ENCODE results near the gene NRM. TPM values are rescaled to one million over a fixed set of nuclear protein-coding genes. Genes with fewer than 3 reads are reported as not detected.

Gene NRM
- 7.4 and 13.3 TPM in 2 replicates for total RNA-seq

GRCh38 chr6:30690403-30691207 lies at the start of gene NRM:
Gene NRM (minus strand): TSS chr6:30690984. CDS start chr6:30690974, 10 bp downstream.

GRCh38 chr6:30719791-30720737 lies 29.3 kb upstream of the NRM start, which contains the start of gene TUBB:
Gene TUBB (plus strand): TSS chr6:30720352. CDS start chr6:30720507, 155 bp downstream.

GRCh38 chr6:30717129-30717844 lies 26.5 kb upstream of the NRM start, which contains the start of gene MDC1:
Gene MDC1 (minus strand): TSS chr6:30717281. CDS start chr6:30715175, 2,106 bp downstream.

GRCh38 chr6:30686009-30686907 lies 4.5 kb downstream of the NRM start, which contains the start of gene PPP1R18:
Gene PPP1R18 (minus strand): TSS chr6:30686645. CDS start chr6:30686018, 627 bp downstream.

GRCh38 chr6:30672445-30673253 lies 18.1 kb downstream of the NRM start, which contains the start of gene DHX16:
Gene DHX16 (minus strand): TSS chr6:30673006. CDS start chr6:30672841, 165 bp downstream.

GRCh38 chr6:30646450-30647241 lies 44.1 kb downstream of the NRM start, which contains the start of gene C6orf136:
Gene C6orf136 (plus strand): TSS chr6:30647133. CDS start chr6:30647232, 99 bp downstream.

Other genes starting within 250 kb of the NRM start
- 130 and 131 TPM in 2 replicates for gene HLA-E, start 201.5 kb downstream of the NRM start, total RNA-seq
- gene GNL1, start 134.5 kb downstream of the NRM start, total RNA-seq, result 36.1 and 49.5 TPM in 2 replicates
- gene PRR3, start 133.7 kb downstream of the NRM start, total RNA-seq, result 2.9 and 8.5 TPM in 2 replicates
- gene ABCF1, start 119.5 kb downstream of the NRM start, total RNA-seq, result 43.1 and 44.7 TPM in 2 replicates
- gene PPP1R10, start 73.7 kb downstream of the NRM start, total RNA-seq, result 16.3 and 29.3 TPM in 2 replicates
- 46.5 and 60.3 TPM in 2 replicates for gene MRPS18B, start 73.1 kb downstream of the NRM start, total RNA-seq
- gene ATAT1, start 64.1 kb downstream of the NRM start, total RNA-seq, result 4.6 and 5.3 TPM in 2 replicates
- 10.2 and 10.6 TPM in 2 replicates for gene C6orf136, start 43.9 kb downstream of the NRM start, total RNA-seq
- 25.9 and 36.0 TPM in 2 replicates for gene DHX16, start 18.0 kb downstream of the NRM start, total RNA-seq
- 34.1 and 44.7 TPM in 2 replicates for gene PPP1R18, start 4.3 kb downstream of the NRM start, total RNA-seq
- gene MDC1, start 26.3 kb upstream of the NRM start, total RNA-seq, result 13.8 and 15.9 TPM in 2 replicates
- gene TUBB, start 29.4 kb upstream of the NRM start, total RNA-seq, result 601 and 896 TPM in 2 replicates
- gene FLOT1, start 51.7 kb upstream of the NRM start, total RNA-seq, result 32.4 and 36.5 TPM in 2 replicates
- 285 and 337 TPM in 2 replicates for gene IER3, start 53.6 kb upstream of the NRM start, total RNA-seq
- 227 and 243 TPM in 2 replicates for gene DDR1, start 193.5 kb upstream of the NRM start, total RNA-seq
- gene GTF2H4, start 217.2 kb upstream of the NRM start, total RNA-seq, result 12.6 and 15.9 TPM in 2 replicates
- gene VARS2, start 223.3 kb upstream of the NRM start, total RNA-seq, result 17.5 and 23.5 TPM in 2 replicates
- not detected in 2 replicates for gene SFTA2, start 241.2 kb upstream of the NRM start, total RNA-seq
- not detected in 2 replicates for gene MUCL3, start 250.0 kb upstream of the NRM start, total RNA-seq